Natural killer cell (primary cell): ENCODE results near the gene MALRD1. TPM values are rescaled to one million over a fixed set of nuclear protein-coding genes. Genes with fewer than 3 reads are reported as not detected.

Source experiments
- ATAC-seq, 3 donors: fragments of 150-1000 bp in 2 of 3; fragments of 200-7000 bp in 1 of 3; cut with Tn5 transposase; 1 replicate in 1 of 3; 2 replicates in 2 of 3; pipeline ENCODE4 v1.10.0; 2021; ENCODE audit warnings: mild to moderate bottlenecking in 2 of 3, moderate library complexity in 2 of 3
- DNase-seq, 2 donors: peaks; one replicate each; pipeline versions ENCODE4 v3.0.0 to v3.0.0-alpha.2; 2013 to 2021; ENCODE audit warnings: mixed read lengths in 1 of 2
- H3K27ac ChIP-seq: one replicate; pipeline ENCODE4 v1.5.1; 2013; ENCODE audit warnings: mild to moderate bottlenecking, low read length
- H3K27me3 ChIP-seq: one replicate; pipeline ENCODE4 v1.6.1; 2013; ENCODE audit warnings: low read length; ENCODE audit not compliant: control insufficient read depth, insufficient read depth
- H3K36me3 ChIP-seq: one replicate; pipeline ENCODE4 v1.6.1; 2013; ENCODE audit warnings: low read length; ENCODE audit not compliant: control insufficient read depth, insufficient read depth
- H3K4me1 ChIP-seq: one replicate; pipeline ENCODE4 v1.6.1; 2013; ENCODE audit warnings: low read length; ENCODE audit not compliant: control insufficient read depth, insufficient read depth
- H3K4me3 ChIP-seq: one replicate; pipeline ENCODE4 v1.5.1; 2013; ENCODE audit warnings: low read length
- H3K9me3 ChIP-seq: one replicate; pipeline ENCODE4 v1.6.1; 2013; ENCODE audit warnings: low read length; ENCODE audit not compliant: control insufficient read depth, insufficient read depth
- H3K27ac Mint-ChIP-seq, 2 donors: one replicate each; pipeline ENCODE4 v1.8.0; 2022; ENCODE audit warnings: mild to moderate bottlenecking in 2 of 2, mixed read lengths in 2 of 2, moderate library complexity in 1 of 2
- H3K27me3 Mint-ChIP-seq, 2 donors: one replicate each; pipeline ENCODE4 v1.8.0; 2022; ENCODE audit warnings: low read depth in 2 of 2, mixed read lengths in 2 of 2
- H3K36me3 Mint-ChIP-seq: one replicate; pipeline ENCODE4 v1.8.0; 2022; ENCODE audit warnings: mixed read lengths
- H3K4me1 Mint-ChIP-seq, 2 donors: one replicate each; pipeline ENCODE4 v1.8.0; 2022; ENCODE audit warnings: mixed read lengths in 2 of 2
- H3K4me3 Mint-ChIP-seq: one replicate; pipeline ENCODE4 v1.8.0; 2022; ENCODE audit warnings: mild to moderate bottlenecking, moderate library complexity, mixed read lengths
- H3K9me3 Mint-ChIP-seq, 2 donors: one replicate each; pipeline ENCODE4 v1.8.0; 2022; ENCODE audit warnings: mixed read lengths in 2 of 2
- CTCF ChIP-seq: fragments of 200-600 bp; IDR thresholded peaks from one replicate; pipeline ENCODE4 v1.8.0; 2022; ENCODE audit warnings: antibody characterized with exemption
- WGBS: methylation state at CpG from one replicate; pipeline ENCODE4 v1.1.7; 2013; ENCODE audit warnings: missing lambda C conversion rate; ENCODE audit not compliant: insufficient coverage; 5-methylcytosine and 5-hydroxymethylcytosine counted together
- intact Hi-C: fragments of 100-400 bp; cut with micrococcal nuclease; formaldehyde crosslinking; loops from one replicate; pipeline ENCODE4 v1.14.2; 2022
- total RNA-seq, 4 donors: library from RNA; stranded (reverse); fragments of 120-200 nt in 1 of 4; gene quantifications; one replicate each; pipeline versions ENCODE4 v1.2.3 to v1.2.4, GENCODE V29; 2013 to 2022

MALRD1 gene
- total RNA-seq, 3 donors from 2014 or later (not counting 1 experiment from before 2014, with no cell fraction given) = not detected

- 91% methylated on average over 2 of the region's 3 CpGs for WGBS
- Mint-ChIP-seq H3K4me3 (no peak overlapping the region), H3K27ac (no peak overlapping the region)
Observed at GRCh38 chr10:19683356-19683755, 634.8 kb downstream of the MALRD1 start.

GRCh38 chr10:19683960-19684359 lies 635.4 kb downstream of the MALRD1 start:
- H3K4me1 Mint-ChIP-seq = no peaks in the 10 kb centered on the region
- TF ChIP-seq CTCF = no peak
- H3K9me3 Mint-ChIP-seq = peaks cover 0 to 7% of the 10 kb centered on the region in 2 donors
- no peak for DNase-seq
- ATAC-seq = no peak
- no peaks in the 10 kb centered on the region for H3K36me3 Mint-ChIP-seq
- Histone ChIP-seq H3K9me3 (no peaks in the 10 kb centered on the region), H3K4me3 (no peak overlapping the region), H3K36me3 (no peaks in the 10 kb centered on the region), H3K4me1 (no peaks in the 10 kb centered on the region), H3K27ac (no peak overlapping the region), H3K27me3 (no peaks in the 10 kb centered on the region)
- no peak overlapping the region for H3K27ac Mint-ChIP-seq
- WGBS = 83% methylated on average over 4 of the region's 5 CpGs
- no peak overlapping the region for H3K4me3 Mint-ChIP-seq
- intact Hi-C loops = no loop called here
- peaks cover 0 to 5% of the 10 kb centered on the region in 2 donors for H3K27me3 Mint-ChIP-seq

More at GRCh38 chr10:19683356-19683755, 634.8 kb downstream of the MALRD1 start:
- Histone ChIP-seq H3K4me1 (no peaks in the 10 kb centered on the region), H3K9me3 (no peaks in the 10 kb centered on the region), H3K4me3 (no peak overlapping the region), H3K27ac (no peak overlapping the region), H3K36me3 (no peaks in the 10 kb centered on the region), H3K27me3 (no peaks in the 10 kb centered on the region)
- Mint-ChIP-seq H3K27me3 (peaks cover 0 to 5% of the 10 kb centered on the region in 2 donors), H3K9me3 (peaks cover 0 to 7% of the 10 kb centered on the region in 2 donors), H3K4me1 (no peaks in the 10 kb centered on the region), H3K36me3 (no peaks in the 10 kb centered on the region)
- TF ChIP-seq CTCF = no peak
- ATAC-seq (no peak), DNase-seq (no peak)
- intact Hi-C loops = no loop called here

GRCh38 chr10:19688344-19688743 lies 639.7 kb downstream of the MALRD1 start:
- Mint-ChIP-seq H3K4me1 (no peaks in the 10 kb centered on the region), H3K27me3 (peaks cover 0 to 3% of the 10 kb centered on the region in 2 donors), H3K4me3 (no peak overlapping the region), H3K36me3 (no peaks in the 10 kb centered on the region), H3K9me3 (no peaks in the 10 kb centered on the region), H3K27ac (no peak overlapping the region)
- H3K27ac ChIP-seq = no peak overlapping the region
- no peaks in the 10 kb centered on the region for H3K36me3 ChIP-seq
- no peak for TF ChIP-seq CTCF
- ATAC-seq (no peak), DNase-seq (no peak)
- no peak overlapping the region for H3K4me3 ChIP-seq
- H3K4me1 ChIP-seq = no peaks in the 10 kb centered on the region
- intact Hi-C loops = no loop called here
- H3K9me3 ChIP-seq = no peaks in the 10 kb centered on the region
- 90% methylated on average over 3 of the region's 3 CpGs for WGBS
- H3K27me3 ChIP-seq = no peaks in the 10 kb centered on the region

- H3K27ac Mint-ChIP-seq = no peak overlapping the region
- H3K4me1 ChIP-seq = no peaks in the 10 kb centered on the region
- DNase-seq (no peak), ATAC-seq (no peak)
- no peak overlapping the region for H3K4me3 ChIP-seq
- H3K36me3 ChIP-seq = no peaks in the 10 kb centered on the region
- no peaks in the 10 kb centered on the region for H3K9me3 Mint-ChIP-seq
- H3K4me1 Mint-ChIP-seq = no peaks in the 10 kb centered on the region
- H3K36me3 Mint-ChIP-seq = no peaks in the 10 kb centered on the region
- H3K27me3 Mint-ChIP-seq = peaks cover 0 to 3% of the 10 kb centered on the region in 2 donors
- H3K27me3 ChIP-seq = no peaks in the 10 kb centered on the region
- H3K4me3 Mint-ChIP-seq = no peak overlapping the region
- no peak overlapping the region for H3K27ac ChIP-seq
- no peaks in the 10 kb centered on the region for H3K9me3 ChIP-seq
- WGBS = no CpG with 5 or more reads among the region's 3 CpGs
- intact Hi-C loops = no loop called here
- TF ChIP-seq CTCF = no peak
Observed at GRCh38 chr10:19689231-19689630, 640.6 kb downstream of the MALRD1 start.
